HEK293 (cell line): Measurements from ENCODE around the gene RARRES2.
"Not testable (repeated sequence)": the region's sequence is repeated elsewhere in the genome, so short reads cannot be mapped to it uniquely, and the experiment has no call there.

ENCODE experiments used
- ZNF274 ChIP-seq, 2 experiments: fragments of 200-500 bp in 1 of 2; fragments of 450-650 bp in 1 of 2; sonication (Bioruptor generic) in 1 of 2; formaldehyde crosslinking in 1 of 2; IDR thresholded peaks; 2 replicates each; pipeline versions ENCODE4 v1.5.1 to v1.6.1; 2014 to 2016; ENCODE audit warnings: borderline replicate concordance in 1 of 2, inconsistent platforms in 1 of 2, low read length in 1 of 2, missing biosample characterization in 1 of 2, missing genetic modification characterization in 1 of 2
- ZNF37A ChIP-seq: fragments of 450-650 bp; IDR thresholded peaks from 2 replicates; pipeline ENCODE4 v1.5.1; 2018; ENCODE audit warnings: missing biosample characterization, missing genetic modification characterization
- ZNF792 ChIP-seq: fragments of 450-650 bp; formaldehyde crosslinking; IDR thresholded peaks from 2 replicates; pipeline ENCODE4 v1.5.1; 2016; ENCODE audit warnings: missing biosample characterization, missing genetic modification characterization
- TF ChIP-seq, protein P1 (sequence below): fragments of 450-650 bp; formaldehyde crosslinking; IDR thresholded peaks from 2 replicates; pipeline ENCODE4 v1.5.1; 2016; ENCODE audit warnings: missing biosample characterization, missing genetic modification characterization
- TF ChIP-seq, protein P2 (sequence below): fragments of 450-650 bp; formaldehyde crosslinking; IDR thresholded peaks from 2 replicates; pipeline ENCODE4 v1.5.1; 2016; ENCODE audit warnings: missing biosample characterization, missing genetic modification characterization
- TF ChIP-seq, protein P3 (sequence below): fragments of 450-650 bp; formaldehyde crosslinking; IDR thresholded peaks from 2 replicates; pipeline ENCODE4 v1.5.1; 2016; ENCODE audit warnings: missing biosample characterization, missing genetic modification characterization

DNA sequence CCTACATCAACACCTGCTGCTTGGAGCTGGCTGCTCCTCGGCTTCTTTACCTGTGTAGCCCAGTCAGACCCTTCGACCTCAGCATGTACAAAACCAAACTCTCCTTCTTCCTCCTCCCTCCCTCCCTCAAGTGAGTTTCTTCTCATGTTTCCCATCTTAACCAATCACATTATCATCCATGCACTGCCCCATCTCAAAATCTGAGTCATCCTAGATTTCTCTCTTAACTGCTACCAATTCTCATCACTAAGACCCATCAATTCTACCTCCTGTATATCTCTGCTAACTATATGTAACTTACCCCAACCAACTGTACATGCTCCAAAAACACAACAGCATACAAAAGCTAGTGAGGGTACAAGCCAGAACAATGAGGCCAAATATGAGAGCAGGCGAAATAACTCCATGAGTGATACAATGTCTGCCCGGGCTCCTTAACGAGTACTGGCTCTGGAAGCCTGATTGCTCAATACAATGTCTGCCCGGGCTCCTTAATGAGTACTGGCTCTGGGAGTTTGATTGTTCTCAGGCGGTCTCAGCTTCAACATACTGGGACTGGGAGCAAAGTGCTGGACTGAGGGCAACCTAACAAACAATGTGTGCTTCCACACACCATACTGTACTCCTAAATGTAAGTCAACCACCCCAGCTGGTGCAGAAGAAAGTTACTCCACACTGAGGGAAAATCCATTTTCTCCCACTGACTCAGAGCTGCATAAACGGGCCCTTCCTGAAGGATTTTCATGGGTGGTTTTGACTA is 36.8 kb downstream of the RARRES2 start:
- TF ChIP-seq, protein P1, sequence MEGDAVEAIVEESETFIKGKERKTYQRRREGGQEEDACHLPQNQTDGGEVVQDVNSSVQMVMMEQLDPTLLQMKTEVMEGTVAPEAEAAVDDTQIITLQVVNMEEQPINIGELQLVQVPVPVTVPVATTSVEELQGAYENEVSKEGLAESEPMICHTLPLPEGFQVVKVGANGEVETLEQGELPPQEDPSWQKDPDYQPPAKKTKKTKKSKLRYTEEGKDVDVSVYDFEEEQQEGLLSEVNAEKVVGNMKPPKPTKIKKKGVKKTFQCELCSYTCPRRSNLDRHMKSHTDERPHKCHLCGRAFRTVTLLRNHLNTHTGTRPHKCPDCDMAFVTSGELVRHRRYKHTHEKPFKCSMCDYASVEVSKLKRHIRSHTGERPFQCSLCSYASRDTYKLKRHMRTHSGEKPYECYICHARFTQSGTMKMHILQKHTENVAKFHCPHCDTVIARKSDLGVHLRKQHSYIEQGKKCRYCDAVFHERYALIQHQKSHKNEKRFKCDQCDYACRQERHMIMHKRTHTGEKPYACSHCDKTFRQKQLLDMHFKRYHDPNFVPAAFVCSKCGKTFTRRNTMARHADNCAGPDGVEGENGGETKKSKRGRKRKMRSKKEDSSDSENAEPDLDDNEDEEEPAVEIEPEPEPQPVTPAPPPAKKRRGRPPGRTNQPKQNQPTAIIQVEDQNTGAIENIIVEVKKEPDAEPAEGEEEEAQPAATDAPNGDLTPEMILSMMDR (tag by site-specific recombination), result not testable (repeated sequence)
- TF ChIP-seq ZNF274 (IDR thresholded peaks at IDR 0.05; ENCODE audit: low read length); ZNF274 (tag by site-specific recombination; IDR thresholded peaks at IDR 0.05; ENCODE audit: borderline replicate concordance); ZNF792 (tag by site-specific recombination); ZNF37A (tag by site-specific recombination): not testable (repeated sequence)
- TF ChIP-seq, protein P2, sequence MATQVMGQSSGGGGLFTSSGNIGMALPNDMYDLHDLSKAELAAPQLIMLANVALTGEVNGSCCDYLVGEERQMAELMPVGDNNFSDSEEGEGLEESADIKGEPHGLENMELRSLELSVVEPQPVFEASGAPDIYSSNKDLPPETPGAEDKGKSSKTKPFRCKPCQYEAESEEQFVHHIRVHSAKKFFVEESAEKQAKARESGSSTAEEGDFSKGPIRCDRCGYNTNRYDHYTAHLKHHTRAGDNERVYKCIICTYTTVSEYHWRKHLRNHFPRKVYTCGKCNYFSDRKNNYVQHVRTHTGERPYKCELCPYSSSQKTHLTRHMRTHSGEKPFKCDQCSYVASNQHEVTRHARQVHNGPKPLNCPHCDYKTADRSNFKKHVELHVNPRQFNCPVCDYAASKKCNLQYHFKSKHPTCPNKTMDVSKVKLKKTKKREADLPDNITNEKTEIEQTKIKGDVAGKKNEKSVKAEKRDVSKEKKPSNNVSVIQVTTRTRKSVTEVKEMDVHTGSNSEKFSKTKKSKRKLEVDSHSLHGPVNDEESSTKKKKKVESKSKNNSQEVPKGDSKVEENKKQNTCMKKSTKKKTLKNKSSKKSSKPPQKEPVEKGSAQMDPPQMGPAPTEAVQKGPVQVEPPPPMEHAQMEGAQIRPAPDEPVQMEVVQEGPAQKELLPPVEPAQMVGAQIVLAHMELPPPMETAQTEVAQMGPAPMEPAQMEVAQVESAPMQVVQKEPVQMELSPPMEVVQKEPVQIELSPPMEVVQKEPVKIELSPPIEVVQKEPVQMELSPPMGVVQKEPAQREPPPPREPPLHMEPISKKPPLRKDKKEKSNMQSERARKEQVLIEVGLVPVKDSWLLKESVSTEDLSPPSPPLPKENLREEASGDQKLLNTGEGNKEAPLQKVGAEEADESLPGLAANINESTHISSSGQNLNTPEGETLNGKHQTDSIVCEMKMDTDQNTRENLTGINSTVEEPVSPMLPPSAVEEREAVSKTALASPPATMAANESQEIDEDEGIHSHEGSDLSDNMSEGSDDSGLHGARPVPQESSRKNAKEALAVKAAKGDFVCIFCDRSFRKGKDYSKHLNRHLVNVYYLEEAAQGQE (tag by site-specific recombination), result not testable (repeated sequence)
- TF ChIP-seq, protein P3, sequence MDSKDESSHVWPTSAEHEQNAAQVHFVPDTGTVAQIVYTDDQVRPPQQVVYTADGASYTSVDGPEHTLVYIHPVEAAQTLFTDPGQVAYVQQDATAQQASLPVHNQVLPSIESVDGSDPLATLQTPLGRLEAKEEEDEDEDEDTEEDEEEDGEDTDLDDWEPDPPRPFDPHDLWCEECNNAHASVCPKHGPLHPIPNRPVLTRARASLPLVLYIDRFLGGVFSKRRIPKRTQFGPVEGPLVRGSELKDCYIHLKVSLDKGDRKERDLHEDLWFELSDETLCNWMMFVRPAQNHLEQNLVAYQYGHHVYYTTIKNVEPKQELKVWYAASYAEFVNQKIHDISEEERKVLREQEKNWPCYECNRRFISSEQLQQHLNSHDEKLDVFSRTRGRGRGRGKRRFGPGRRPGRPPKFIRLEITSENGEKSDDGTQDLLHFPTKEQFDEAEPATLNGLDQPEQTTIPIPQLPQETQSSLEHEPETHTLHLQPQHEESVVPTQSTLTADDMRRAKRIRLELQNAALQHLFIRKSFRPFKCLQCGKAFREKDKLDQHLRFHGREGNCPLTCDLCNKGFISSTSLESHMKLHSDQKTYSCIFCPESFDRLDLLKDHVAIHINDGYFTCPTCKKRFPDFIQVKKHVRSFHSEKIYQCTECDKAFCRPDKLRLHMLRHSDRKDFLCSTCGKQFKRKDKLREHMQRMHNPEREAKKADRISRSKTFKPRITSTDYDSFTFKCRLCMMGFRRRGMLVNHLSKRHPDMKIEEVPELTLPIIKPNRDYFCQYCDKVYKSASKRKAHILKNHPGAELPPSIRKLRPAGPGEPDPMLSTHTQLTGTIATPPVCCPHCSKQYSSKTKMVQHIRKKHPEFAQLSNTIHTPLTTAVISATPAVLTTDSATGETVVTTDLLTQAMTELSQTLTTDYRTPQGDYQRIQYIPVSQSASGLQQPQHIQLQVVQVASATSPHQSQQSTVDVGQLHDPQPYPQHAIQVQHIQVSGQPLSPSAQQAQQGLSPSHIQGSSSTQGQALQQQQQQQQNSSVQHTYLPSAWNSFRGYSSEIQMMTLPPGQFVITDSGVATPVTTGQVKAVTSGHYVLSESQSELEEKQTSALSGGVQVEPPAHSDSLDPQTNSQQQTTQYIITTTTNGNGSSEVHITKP (tag by site-specific recombination), result not testable (repeated sequence)
